H1 (cell line): ENCODE measurements around the gene SLC25A36.

Experiments used
- ATF3 ChIP-seq: IDR thresholded peaks from 2 replicates; pipeline ENCODE4 v1.6.1; 2011; ENCODE audit warnings: low read depth, mild to moderate bottlenecking, low read length; ENCODE audit not compliant: insufficient read depth
- CTCF ChIP-seq, 3 experiments: IDR thresholded peaks; 1 replicate in 2 of 3; 2 replicates in 1 of 3; pipeline versions ENCODE4 v1.5.1 to v1.6.1; 2011; ENCODE audit warnings: low read length in 3 of 3, mild to moderate bottlenecking in 3 of 3, inconsistent platforms in 2 of 3, low read depth in 1 of 3, moderate library complexity in 1 of 3; ENCODE audit not compliant: insufficient read depth in 1 of 3; ENCODE audit errors: control extremely low read depth in 1 of 3
- E2F6 ChIP-seq: IDR thresholded peaks from 2 replicates; pipeline ENCODE4 v1.6.1; 2012; ENCODE audit warnings: inconsistent platforms
- EGR1 ChIP-seq: IDR thresholded peaks from 2 replicates; pipeline ENCODE4 v1.6.1; 2011; ENCODE audit warnings: low read depth, low read length, borderline replicate concordance
- KDM1A ChIP-seq: fragments of 200-600, 300-600 bp; sonication (generic); IDR thresholded peaks from 2 replicates; pipeline ENCODE4 v1.7.1; 2016; ENCODE audit warnings: mild to moderate bottlenecking, low read length, borderline replicate concordance
- MAX ChIP-seq: IDR thresholded peaks from 2 replicates; pipeline ENCODE4 v1.6.1; 2012; ENCODE audit warnings: inconsistent platforms
- POLR2AphosphoS5 ChIP-seq: IDR thresholded peaks from 2 replicates; pipeline ENCODE4 v1.6.1; 2011; ENCODE audit warnings: low read depth, low read length
- RAD21 ChIP-seq, 2 experiments: IDR thresholded peaks in 1 of 2; conservative IDR thresholded peaks in 1 of 2; 2 replicates each; pipeline ENCODE4 v1.6.1; 2011; ENCODE audit warnings: low read depth in 2 of 2, low read length in 2 of 2, improper control_type of control experiment in 1 of 2, inconsistent platforms in 1 of 2, mild to moderate bottlenecking in 1 of 2, moderate library complexity in 1 of 2
- SRF ChIP-seq: IDR thresholded peaks from 2 replicates; pipeline ENCODE4 v1.6.1; 2011; ENCODE audit warnings: mild to moderate bottlenecking, low read depth, low read length, moderate library complexity

- TF ChIP-seq KDM1A (no peak), MAX (no peak), POLR2AphosphoS5 (no peak), CTCF (IDR thresholded peaks at IDR 0.05; ENCODE audit: control extremely low read depth in 1 of 3, insufficient read depth in 1 of 3, low read depth in 1 of 3, low read length in 3 of 3) (no peak), ATF3 (no peak), SRF (no peak), EGR1 (no peak), RAD21 (IDR thresholded peaks at IDR 0.05 in 1 of 2, conservative IDR thresholded peaks at IDR 0.05 in 1 of 2; ENCODE audit: low read depth in 2 of 2, low read length in 2 of 2) (no peak), E2F6 (no peak)
These were observed 42.3 kb upstream of the SLC25A36 start for GRCh38 chr3:140899363-140899762.
